Measurements from ENCODE around the gene DAGLA. TPM values are rescaled to one million over a fixed set of nuclear protein-coding genes. Genes with fewer than 3 reads are reported as not detected.

Gene DAGLA
- total RNA-seq, 1 experiment from 2014 or later, result 4.5 TPM

DNA sequence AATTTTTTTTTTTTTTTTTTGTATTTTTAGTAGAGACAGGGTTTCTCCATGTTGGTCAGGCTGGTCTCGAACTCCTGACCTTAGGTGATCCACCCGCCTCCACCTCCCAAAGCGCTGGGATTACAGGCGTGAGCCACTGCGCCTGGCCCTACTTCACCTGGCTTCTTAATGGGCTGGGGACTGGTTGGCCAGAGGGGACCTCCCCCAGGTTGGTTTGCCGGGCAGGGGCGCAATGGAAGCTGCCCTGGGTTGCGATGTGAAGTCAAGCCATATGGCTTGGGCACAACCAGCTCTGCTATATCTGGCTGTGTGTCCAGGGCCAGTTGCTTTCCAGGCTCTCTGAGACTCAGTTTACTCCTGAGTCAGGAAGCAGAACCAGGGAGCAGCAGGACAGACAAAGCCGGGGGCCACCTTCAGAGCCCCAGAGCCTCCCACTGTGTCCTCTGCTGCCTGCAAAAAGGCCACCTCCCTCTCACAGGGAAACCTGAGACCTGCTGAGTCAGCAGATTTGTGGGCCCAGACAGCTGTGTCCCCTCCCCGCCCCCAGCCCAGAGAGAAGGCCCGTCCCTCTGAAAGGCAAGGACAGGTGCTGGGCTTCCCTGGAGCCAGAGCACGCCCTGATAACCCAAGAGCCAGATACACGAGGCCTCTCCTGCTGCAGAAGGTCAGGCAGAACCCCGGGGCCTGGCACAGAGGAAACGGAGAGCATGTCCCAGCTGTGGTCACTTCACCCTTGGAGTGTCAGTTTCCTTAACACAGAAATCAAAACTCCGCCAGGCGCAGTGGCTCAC, 29.2 kb upstream of the DAGLA start:
- no peak overlapping the region for H3K4me3 Mint-ChIP-seq
- no peaks in the 10 kb centered on the region for H3K79me1 ChIP-seq (ENCODE audit: insufficient read depth, low read depth, low read length, poor library complexity, severe bottlenecking)
- H4K5ac ChIP-seq (ENCODE audit: insufficient read length, low read depth, low read length), result no peak overlapping the region
- no peak overlapping the region for H2BK120ac ChIP-seq (ENCODE audit: low read depth, low read length, poor library complexity, severe bottlenecking)
- H3K9me3 Mint-ChIP-seq, result no peaks in the 10 kb centered on the region
- H3K27me3 Mint-ChIP-seq (ENCODE audit: low read depth), result peaks cover 1% of the 10 kb centered on the region; the same call in 1 of the 2 replicates
- no peak overlapping the region for H4K8ac ChIP-seq (replicated peaks; ENCODE audit: insufficient read length, low read depth, low read length)
- H4K91ac ChIP-seq (ENCODE audit: insufficient read length, low read depth, low read length), result no peak overlapping the region
- no peak overlapping the region for H3K56ac ChIP-seq (ENCODE audit: insufficient read length, low read depth, low read length)
- H3K27ac Mint-ChIP-seq, result no peak overlapping the region
- H3K36me3 Mint-ChIP-seq (ENCODE audit: insufficient read depth in 1 of 3, low read depth in 3 of 3), result no peaks in the 10 kb centered on the region
- no peaks in the 10 kb centered on the region for H3K79me2 ChIP-seq (ENCODE audit: insufficient read depth, low read length)
- H2BK5ac ChIP-seq (ENCODE audit: insufficient read length, low read length), result no peak overlapping the region
- no peak overlapping the region for H3K4ac ChIP-seq (ENCODE audit: low read depth, low read length)
- H3K23me2 ChIP-seq (ENCODE audit: insufficient read length, low read depth, low read length, poor library complexity, severe bottlenecking), result no peaks in the 10 kb centered on the region
- H3K23ac ChIP-seq (ENCODE audit: insufficient read length, low read depth, low read length), result no peak overlapping the region
- no peak overlapping the region for H2BK20ac ChIP-seq (ENCODE audit: low read depth, low read length, poor library complexity, severe bottlenecking)
- no peak overlapping the region for H2AFZ ChIP-seq (ENCODE audit: low read length)
- no peaks in the 10 kb centered on the region for H4K20me1 ChIP-seq (ENCODE audit: control insufficient read depth, insufficient read depth, insufficient read length)
- H3K4me1 Mint-ChIP-seq, result peaks cover 18 to 35% of the 10 kb centered on the region in 2 experiments
- DNase-seq, result peak; percentile 90
- no peak for TF ChIP-seq CTCF (conservative IDR thresholded peaks at IDR 0.05)
- no peak overlapping the region for H3K18ac ChIP-seq (ENCODE audit: insufficient read length, low read depth, low read length)
- H3T11ph ChIP-seq (ENCODE audit: low read length), result no peak overlapping the region
- H3K4me1 ChIP-seq (ENCODE audit: insufficient read depth, low read length), result peaks cover 2% of the 10 kb centered on the region; the same call in 1 of the 2 replicates
- H3K27ac ChIP-seq (ENCODE audit: insufficient read length, low read depth, low read length), result no peak overlapping the region
- H3K14ac ChIP-seq (ENCODE audit: insufficient read depth, low read length), result no peak overlapping the region
- H3K9ac ChIP-seq (ENCODE audit: extremely low read depth, insufficient read length, low read length), result no peak overlapping the region
- no peak overlapping the region for H2BK15ac ChIP-seq (ENCODE audit: low read depth, low read length)
- no peak overlapping the region for H2AK5ac ChIP-seq (ENCODE audit: insufficient read length, low read length)
- no peaks in the 10 kb centered on the region for H3K9me3 ChIP-seq (ENCODE audit: control insufficient read depth, low read depth, low read length)
- WGBS (ENCODE audit: extremely low coverage, insufficient read length, low lambda C conversion rate), result no CpG with 5 or more reads among the region's 17 CpGs
- no peaks in the 10 kb centered on the region for H3K27me3 ChIP-seq (ENCODE audit: insufficient read depth, low read length)
- H3K4me2 ChIP-seq (ENCODE audit: insufficient read depth, insufficient read length, low read length), result no peak overlapping the region
- H2BK12ac ChIP-seq (ENCODE audit: insufficient read length, low read depth, low read length), result no peak overlapping the region

All from H9 (cell line).